A204.1 (cell line): ENCODE results near the gene PRM2.

Source experiments
- FAIRE-seq: peaks from 2 replicates; lab custom pipeline; 2012; peaks lifted over from hg19 to GRCh38; lab: Jason Lieb, UNC

Gene PRM2

DNA sequence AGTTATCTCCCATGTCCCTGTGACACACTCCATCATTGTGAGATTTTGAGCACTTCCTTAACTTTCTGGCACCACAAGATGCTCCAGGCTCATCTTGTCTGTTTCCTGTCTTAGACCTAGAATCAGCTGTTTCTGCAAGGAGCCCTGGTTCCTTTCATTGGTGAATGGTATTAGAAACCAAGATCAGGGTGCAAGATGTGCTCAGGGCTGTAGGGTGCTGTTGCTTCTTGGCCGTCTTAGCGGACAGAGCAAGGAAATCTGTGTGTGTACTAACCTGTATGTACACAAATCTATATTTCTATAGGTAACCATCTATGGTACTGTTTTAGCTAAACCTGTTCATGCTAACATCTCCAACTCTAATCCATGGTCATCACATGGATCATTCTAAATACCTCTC, 12.9 kb upstream of the PRM2 start:
- no peak for FAIRE-seq

DNA sequence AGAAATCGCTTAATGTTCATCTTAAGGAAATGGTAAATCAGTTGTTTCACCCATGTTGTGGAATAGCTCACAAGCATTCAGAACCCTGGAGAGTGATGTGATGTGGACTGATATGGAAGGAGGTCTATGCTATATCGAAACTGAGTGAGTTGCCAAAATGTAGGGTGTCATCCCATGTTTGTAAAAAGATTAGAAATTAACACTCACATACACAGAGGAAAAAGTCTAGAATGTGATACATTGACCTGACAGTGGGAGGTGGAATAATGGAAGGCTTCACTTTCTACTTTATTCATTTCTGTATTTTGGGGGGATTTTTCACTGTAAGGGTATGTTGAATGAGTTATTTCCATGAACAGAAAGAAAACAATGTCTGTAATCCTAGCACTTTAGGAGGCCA, 9.6 kb upstream of the PRM2 start:
- FAIRE-seq, result no peak

DNA sequence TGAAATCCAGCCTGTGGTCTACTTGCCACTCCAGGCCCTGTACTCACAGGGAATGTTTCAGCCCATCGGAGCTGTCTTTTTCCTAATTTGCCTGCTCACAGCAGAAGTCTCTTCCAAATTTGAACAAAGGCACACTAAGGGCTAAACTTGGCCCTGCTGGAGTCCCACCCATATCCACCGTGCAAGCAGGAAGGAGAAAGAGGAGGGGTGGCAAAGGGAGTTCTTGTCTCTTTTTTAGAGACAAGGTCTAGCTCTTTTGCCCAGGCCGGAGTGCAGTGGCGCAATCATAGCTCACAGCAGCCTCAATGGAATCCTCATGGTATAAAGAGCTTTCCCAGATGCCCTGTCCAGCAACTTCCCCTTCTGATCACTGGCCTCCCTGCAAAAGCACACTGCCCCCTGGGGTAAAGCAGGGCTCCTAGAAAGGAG, 7.6 kb upstream of the PRM2 start:
- FAIRE-seq, result no peak

DNA sequence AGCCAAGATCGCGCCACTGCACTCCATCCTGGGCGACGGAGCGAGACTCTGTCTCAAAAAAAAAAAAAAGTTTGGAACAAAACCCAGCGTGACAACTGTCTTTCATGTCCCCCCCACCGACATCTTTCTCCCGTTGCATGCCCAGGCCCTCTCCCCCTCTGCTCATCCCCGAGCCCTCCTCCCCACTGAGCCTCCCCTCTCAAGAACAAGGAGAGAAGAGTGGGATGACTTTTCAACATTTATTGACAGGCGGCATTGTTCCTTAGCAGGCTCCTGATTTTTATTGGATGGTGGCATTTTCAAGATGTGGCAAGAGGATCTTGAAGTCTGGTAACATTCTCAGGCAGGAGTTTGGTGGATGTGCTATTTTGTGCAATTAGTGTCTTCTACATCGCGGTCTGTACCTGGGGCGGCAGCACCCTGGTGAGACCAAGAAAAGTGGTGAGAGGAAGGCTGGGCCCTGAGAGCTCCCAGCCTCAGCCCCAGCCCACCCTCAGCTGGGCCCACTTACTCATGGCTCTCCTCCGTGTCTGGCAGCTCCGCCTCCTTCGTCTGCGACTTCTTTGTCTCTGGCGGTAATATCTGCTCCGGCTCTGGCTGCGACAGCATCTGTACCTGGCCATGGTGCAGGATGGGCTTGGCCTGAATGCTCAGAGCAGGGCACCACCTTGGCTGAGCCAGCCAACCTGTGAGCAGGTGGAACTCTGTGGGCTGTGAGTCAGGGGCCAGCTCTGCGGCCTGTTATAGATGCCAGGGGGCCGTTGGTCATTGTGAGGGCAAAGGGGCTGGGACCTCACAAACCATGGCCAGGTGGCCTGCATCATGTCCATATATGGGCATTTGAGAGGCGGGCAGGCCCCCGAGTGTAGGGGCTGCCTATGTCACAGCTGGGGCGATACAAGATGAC, 4.6 kb upstream of the PRM2 start, which contains the start of gene PRM1:
Gene PRM1, minus strand, starts transcription at position 715 of the 907 bp plus-strand sequence. Its CDS starts 92 bp downstream, at position 623.
- no peak for FAIRE-seq

DNA sequence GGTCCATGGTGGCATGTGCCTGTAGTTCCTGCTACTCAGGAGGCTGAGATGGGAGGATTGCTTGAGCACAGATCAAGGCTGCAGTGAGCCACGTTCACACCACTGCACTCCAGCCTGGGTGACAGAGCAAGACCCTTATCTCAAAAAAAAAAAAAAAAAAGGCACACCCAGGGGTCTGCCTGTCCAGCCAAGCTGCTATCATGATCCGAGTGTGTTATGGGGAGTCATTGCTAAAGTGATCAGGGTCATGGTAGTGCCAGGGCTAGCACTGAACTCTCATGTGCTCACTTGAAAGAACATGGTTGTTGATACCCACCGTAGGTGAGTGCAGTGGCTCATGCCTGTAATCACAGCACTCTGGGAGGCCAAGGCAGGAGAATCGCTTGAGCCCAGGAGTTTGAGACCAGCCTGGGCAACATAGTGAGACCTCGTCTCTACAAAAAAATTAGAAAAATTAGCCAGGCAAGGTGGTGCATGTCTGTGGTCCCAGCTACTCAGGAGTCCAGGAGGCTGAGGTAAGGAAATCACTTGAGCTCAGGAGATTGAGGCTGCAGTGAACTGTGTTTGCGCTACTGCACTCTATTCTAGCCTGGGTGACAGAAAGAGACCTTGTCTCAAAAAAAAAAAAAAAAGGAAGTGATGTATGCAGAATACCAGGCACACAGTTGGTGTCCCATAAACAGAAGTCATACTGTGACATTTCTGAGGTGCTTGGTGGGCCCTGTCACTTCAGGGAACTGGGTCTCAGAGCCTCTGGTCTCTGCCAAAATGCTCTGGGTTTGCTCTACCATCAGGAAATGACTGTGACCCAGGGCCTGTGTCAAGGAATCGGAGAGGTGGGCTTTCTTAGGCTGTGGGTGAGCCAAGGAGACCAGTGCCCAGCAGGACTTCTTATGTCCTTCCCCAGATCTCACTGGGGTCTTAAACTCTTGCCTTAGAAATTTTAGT, 2.7 kb upstream of the PRM2 start:
- no peak for FAIRE-seq

DNA sequence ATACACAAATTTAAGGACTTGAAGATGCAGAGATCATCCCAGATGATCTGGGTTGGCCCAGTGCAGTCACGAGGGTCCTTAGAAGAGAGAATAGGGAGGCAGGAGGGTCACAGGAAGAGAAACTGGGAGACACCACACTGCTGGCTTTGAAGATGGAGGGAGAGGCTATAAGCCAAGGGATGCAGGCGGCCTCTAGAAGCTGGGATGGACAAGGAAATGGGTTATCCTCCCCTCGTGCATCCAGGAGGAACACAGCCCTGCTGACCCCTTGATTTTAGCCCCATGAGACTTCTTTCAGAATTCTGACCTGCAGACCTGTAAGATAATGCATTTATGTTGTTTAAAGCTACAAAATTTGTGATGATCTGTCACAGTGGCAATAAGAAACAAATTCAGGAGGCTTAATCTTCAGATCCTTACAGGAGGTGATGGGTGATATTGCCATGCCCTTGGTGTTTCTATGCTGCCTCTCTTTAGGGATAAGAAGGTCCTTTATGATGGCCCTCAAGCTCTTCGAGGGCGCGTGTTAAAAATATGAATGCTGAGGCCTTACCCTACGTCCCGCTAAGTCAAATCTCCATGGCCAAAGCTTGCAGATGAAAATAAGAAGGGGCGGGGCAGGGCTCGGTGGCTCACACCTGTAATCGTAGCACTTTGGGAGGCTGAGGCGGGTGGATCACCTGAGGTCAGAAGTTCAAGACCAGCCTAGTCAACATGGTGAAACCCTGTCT, 1.5 kb upstream of the PRM2 start:
- no peak for FAIRE-seq

DNA sequence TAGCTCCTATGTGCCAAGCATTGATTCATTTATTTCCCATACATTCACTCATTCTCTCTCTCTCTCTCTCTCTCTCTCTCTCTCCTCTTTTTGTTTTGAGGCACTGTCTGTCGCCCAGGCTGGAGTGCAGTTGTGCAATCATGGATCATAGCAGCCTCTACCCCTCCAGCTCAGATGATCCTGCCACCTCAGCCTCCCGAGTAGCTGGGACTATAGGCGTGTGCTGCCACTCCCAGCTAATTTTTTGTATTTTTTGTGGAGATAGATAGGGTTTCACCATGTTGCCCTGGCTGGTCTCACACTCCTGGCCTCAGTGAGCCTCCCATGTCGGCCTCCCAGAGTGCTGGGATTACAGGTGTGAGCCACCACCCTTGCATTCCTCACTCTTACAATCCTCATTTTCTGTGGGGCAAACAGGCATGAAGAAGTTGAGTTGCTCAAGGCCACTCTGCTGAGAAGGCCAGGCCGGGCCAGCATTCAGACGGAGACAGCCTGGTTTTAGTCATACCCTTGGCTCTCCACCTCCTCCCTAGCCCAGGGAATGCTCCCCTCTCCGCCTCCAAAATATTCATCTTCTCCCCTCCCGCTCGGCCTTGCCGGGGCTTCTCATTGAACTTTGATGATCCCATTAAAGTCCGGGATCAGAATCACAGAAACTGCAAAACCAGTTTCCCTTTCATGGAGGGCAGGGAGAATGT, 765 bp upstream of the PRM2 start:
- no peak for FAIRE-seq

DNA sequence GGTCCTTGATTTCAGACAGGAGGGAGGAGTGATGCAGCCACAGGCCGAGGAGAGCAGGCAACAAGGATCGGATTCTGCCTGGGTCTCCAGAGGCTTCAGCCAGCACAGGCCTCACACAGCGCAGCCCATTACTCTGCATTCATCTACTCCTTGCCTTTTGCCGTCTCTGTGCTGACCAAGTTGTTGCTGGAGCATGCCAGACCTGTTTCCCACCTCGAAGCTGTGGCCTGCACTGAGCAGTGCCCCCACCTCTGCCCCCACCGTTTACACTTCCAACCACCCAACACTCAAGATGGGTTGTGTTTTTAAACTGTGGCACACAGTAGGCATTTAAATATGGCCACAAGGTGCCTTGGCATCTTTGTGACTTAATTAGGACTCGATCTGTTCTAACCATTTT, 1.3 kb downstream of the PRM2 start:
- FAIRE-seq, result no peak

DNA sequence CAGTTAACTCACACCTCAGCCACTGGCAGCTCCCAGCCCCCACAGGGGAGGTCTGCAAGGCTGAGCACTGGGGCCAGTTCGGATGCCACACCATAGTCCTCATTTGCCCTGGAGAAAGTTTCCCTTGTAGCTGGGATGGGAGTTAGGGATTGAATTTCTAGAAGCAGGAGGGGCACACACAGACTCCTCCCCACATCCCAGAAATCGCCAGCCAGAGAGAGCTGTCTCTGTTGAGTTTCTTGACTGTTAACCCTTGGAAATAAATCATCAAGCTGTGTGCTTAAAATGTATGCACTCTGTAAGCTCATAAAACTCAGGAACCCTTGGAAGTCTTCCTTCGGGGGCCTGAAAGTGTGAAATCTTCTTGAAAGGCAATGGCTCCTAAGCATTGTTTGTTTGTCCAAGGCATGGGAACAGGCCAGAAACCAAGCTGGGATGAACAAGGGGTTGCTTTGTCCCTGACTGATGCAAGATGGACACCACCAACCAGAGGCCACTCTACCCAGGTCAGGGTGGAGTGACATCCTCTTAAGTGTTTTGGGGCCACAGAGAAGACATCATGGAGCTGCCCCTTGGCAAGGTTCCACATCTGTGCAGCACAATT, 2.5 kb downstream of the PRM2 start:
- FAIRE-seq, result no peak

DNA sequence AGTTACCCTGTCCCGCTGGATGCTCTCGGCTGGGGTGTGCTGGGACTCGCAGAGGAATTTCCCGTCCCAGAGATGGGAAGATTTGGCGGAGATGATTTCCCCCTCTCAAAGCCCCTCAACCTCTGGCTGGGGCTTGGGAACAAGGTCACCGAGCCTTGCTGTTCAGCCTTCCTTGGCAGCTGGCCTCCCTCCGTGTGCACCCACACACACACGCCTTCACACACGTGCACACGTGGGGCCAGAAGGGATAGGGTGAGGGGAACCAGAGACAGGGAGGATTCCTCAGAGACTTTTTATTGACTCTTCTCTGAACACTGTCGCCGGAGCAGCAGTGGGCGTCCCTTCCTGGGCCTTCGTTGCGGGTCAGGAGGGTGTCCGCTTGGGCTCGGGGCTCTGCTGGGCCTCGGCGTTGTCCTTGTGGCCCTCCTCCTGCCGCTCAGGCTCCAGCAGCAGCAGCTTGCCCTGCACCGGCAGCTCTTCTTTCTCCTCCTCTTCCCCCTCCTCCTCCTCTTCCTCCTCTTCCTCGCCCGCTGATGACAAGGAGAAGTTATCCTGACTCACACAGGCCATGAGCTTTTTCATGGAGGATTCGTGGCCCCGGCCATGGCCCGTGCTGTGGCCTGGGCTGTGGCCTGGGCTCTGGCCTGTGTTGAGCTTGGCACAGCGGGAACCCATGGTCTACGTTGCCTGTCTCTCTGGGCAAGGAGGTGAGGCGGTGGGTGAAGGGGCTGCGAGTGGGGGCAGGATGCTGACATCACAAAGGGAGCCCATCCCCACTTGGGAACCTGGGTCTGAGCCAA, 3.2 kb downstream of the PRM2 start, which contains the start of gene PRM3:
Gene PRM3, minus strand, starts transcription at position 709 of the 800 bp plus-strand sequence. Its CDS starts 34 bp downstream, at position 675.
- FAIRE-seq, result no peak

DNA sequence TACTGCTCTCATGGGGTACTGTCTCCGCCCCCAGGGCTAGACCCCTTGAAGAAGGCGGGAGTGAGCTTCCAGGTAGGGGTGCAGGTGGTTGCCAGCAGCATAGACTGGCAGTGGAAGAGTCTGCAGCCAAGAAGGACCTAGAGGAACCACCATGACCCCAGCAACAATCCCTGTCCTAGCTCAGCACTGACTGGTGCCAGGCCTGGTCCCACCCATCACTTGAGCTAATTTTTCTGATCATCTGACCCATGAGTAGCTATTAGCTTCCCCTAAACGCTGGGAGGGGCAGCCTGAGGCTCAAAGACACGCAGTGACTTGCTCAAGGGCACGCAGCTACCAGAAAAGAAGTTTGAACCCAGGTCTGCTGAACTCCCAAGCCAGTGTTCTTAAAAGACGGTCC, 3.8 kb downstream of the PRM2 start:
- no peak for FAIRE-seq

DNA sequence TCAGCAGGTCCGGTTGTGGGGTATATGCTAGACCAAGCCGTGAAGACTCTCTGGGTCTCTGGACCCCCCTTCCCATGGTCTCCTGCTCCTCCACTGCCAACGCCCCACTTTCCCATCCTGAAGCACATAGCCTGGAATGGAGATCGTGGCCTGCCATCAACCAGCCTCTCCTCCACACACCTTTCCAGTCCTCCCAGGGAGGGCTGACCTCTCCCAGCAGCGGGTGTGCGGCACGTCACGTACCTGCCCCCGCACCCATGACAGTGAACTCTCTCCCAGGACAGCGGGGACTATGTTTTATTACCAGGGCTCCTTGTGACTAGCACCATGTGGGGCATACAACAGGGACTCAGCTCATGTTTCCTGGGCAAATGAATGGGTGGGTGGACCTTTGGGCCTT, 4.7 kb downstream of the PRM2 start:
- FAIRE-seq, result no peak

DNA sequence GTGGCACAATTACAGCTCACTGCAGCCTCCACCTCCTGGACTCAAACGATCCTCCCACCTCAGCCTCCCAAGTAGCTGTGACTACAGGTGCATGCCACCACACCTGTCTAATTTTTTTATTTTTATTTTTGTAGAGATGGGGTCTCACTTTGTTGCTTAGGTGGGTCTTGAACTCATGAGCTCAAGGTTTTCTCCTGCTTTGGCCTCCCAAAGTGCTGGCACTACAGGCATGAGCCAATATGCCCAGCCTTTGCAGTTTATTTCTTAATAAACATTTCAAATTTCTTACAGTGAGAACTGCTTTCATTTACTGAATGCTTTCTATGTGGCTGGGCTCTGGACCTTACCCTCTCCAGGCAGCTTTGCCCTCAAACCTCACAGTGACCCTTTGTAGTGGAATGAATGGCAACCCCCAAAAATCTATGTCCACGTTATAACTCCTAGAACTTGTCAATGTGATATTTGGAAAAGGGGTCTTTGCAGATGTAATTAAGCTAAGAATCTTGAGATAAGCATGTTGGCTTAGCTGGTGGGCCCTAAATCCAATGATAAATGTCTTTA, 5.6 kb downstream of the PRM2 start:
- no peak for FAIRE-seq

DNA sequence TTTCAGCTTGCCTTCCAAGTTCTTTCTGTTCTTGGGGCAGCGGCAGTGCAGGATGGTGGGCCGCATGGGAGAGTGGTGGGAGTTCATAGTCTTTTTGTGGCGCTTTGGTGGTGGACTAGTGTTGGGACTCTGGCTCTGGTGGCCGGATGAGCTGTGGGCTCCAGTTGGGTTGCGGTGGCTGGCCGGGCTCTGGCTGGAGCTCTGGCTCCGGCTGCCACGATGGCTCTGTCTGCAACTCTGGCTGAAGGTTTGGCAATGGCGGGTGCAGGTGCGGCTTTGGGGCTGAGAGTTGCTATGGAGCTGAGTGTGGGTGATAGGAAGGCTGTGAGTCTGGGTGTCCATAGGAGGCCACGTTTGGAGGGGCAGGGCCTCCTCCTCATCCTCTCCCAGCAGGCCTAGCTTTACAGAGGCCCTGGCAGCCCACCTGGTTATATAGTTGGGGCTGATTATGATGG, 7.3 kb downstream of the PRM2 start, which contains the start of gene TNP2:
Gene TNP2, minus strand, starts transcription at position 405 of the 455 bp plus-strand sequence. Its CDS starts 63 bp downstream, at position 342.
- no peak for FAIRE-seq

DNA sequence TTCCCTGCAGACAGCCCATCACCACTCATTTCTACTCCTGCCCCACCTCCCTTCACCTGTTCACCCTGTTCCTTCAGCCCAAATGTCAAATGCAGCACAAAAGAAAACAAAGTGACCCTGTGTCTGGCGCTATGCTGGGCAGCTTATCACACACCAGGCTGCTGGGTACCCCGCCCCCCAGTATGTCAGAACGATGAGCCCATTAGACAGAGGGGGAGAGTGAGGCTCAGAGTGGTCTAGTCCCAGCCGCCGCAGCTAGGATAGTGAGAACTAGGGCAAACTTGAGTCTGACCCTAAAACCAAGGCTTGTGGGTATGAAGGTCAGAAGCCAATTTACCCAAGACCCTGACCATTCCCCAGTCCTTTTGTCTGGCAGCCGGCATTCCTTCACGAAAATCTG, 11.2 kb downstream of the PRM2 start:
- no peak for FAIRE-seq

DNA sequence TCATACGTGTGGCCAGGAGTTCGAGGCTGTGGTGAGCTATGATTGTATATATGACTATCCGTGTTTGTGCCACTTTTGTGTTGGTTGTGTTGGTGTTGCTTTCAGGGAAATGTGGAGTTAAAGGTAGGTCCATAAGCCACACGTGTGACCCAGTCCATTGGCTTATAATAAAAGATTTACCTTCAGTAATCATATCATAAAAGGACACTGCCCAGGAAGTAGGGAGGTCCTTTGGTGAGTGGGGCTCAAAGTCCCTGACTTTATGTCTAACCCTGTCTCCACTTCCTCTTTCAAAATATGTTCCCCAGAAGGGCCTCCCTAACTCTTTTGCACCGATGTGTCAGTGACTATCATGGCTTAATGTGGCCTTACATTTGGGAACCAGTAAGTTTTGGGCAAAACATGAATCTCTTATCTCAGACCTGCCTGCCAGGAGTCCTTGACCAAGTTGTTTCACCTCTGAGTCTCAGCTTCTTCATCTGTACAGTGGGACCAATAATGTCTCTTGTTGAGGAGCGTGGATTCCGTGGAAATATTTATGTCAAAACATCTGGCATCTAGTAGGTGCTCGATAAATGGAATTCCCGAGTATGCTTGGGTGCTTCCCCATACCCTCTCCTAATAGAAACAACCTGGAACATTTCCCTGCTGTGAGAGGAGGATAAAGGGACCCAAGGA, 12.0 kb downstream of the PRM2 start:
- FAIRE-seq, result no peak

DNA sequence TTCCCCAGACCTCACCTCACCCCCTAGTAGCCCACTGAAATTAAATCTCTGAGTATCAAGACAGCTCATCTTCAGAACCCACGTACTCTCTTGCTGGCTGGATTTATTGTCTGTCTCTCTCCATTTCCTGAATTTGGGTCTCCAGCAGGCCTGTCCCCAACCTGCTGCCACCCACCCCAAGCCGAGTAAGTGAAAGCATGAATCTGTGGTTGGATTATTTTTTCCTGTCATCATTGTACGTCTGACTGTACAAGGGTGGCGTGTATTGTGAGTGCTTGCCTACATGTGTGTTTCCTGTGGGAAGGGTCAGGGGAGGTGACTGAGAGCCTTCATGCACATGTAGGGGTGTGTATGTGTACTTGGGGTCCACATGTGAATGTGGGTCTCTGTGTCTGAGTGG, 12.5 kb downstream of the PRM2 start:
- FAIRE-seq, result no peak

DNA sequence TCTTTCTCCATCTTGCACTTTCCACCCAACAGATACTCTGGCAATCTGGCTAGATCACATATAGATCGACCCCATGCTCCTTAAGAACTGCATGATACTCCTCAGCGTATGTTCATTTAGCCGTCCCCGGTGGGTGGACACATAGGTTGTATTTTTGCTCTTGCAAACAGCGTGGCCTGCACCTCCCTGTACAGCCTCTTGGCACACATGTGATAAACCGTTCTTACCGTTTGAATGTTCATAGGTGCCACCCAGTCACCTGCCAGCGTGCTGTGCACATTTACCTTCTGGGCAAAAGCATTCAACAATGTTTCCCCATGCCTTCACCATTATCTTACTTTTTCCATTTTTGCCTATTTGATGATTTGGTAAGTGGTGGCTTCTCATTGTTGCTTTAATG, 13.4 kb downstream of the PRM2 start:
- no peak for FAIRE-seq

DNA sequence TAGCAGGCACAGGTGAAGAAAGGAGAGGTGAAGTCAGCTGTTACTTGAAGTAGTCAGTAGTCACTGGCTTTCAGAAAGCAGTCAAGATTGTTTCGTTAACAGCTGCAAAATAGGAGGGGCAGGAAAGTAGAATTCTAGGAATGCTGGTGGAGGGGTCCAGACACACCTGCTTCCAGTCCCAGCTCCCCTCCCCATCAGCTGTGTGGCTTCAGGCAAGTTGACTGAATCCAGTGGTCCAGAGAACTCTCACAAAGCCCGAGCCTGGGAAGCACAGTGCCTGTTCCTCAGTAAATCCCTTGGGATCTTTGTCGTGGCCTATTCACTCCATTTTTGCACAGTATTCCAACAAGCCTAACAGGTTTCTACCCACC, 15.7 kb downstream of the PRM2 start:
- no peak for FAIRE-seq
